LNCAP (cell line): ENCODE measurements around the gene JADE2.

Source experiments
- TF ChIP-seq, protein P1 (sequence below): fragments of 450-650 bp; IDR thresholded peaks from 2 replicates; pipeline ENCODE4 v1.5.1; 2017; ENCODE audit warnings: mild to moderate bottlenecking

Gene JADE2

DNA sequence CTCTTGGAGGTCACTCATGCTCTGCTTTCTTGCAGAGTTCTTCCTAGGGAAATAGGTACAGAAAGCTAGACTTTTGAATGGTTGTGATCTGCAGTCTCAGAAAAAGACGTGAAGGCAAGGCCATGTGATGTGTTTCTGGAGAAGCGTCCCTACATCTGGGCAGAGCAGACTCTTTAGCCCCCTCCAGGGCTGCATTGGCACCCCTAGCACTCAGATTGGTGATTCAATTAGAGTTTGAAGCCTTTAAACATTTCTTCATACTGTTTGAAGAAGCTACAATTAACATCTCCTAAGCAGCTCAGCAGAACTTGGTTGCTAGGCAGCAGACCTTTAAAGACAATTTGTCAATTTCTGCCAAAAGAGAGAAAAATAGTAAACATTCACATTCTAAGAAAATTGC, 21.6 kb downstream of the JADE2 start:
- TF ChIP-seq, protein P1, sequence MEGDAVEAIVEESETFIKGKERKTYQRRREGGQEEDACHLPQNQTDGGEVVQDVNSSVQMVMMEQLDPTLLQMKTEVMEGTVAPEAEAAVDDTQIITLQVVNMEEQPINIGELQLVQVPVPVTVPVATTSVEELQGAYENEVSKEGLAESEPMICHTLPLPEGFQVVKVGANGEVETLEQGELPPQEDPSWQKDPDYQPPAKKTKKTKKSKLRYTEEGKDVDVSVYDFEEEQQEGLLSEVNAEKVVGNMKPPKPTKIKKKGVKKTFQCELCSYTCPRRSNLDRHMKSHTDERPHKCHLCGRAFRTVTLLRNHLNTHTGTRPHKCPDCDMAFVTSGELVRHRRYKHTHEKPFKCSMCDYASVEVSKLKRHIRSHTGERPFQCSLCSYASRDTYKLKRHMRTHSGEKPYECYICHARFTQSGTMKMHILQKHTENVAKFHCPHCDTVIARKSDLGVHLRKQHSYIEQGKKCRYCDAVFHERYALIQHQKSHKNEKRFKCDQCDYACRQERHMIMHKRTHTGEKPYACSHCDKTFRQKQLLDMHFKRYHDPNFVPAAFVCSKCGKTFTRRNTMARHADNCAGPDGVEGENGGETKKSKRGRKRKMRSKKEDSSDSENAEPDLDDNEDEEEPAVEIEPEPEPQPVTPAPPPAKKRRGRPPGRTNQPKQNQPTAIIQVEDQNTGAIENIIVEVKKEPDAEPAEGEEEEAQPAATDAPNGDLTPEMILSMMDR, result no peak

DNA sequence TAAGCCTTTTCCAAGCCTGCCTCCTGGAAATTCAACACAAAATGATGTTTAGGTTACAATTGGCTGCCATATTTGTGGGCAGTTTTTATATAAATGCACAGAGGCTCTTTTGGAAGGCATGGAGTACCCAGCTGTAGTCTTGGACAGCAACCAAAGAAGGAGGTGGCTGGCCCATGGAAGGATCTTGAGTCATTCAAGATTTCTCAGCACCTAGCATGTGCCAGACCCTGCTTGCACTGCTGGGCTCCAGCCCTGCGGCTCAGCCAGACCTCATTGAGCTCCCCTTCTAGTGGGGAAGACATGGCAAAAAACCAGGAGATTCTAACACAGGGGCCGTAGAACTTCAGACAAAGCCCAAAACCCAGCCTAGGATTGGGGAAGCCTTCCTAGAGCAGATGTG, 22.1 kb downstream of the JADE2 start:
- TF ChIP-seq, protein P1, result no peak

DNA sequence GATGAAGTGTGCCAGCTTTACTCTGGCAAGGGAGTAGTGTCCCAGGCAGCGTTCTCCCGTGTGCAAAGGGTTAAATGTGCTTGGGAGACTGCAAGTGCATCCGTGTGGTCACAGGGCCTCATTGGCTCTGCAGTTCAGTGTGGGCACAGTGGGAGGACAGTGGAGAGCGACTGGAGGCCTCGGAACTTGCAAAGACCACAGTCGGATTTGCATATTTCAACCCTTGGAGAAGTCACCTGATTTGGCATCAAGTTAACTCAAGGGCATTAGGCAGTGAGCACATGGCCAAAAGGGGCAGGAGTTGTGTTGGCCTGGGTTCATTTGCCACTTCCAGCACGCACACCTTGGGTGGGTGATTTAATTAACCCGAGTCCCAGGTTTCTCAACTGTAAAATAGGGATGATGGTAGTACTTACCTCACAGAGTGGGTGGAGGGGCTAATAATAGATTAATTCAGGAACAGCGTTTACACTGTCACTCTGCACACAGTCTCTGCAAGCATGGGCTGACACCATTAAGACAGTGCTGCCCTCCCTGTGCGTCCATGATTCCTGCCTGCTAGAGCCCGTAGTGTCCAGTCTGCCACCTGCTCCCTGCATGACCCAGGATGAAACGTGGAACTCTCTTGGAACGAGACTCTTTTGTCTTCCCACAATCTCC, 22.7 kb downstream of the JADE2 start:
- TF ChIP-seq, protein P1, result no peak

DNA sequence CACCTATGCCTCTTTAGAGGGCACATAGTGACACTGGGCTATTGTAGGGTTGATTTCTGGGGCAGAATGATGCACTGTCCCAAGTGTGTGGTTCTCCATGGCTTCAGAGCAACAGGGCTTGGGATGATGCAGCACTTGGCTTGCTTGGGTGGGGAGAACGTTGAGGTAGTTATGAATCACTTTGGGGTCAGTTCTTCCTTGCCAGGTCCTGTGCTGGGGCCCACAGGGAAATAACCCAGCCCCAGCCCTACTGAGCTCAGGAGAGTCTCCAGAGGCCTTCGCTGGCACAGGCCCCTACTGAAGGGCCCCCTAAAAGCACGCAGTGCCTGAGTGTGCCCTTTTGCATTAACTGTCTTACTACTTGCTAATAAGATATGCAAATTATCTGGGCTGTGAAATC, 24.2 kb downstream of the JADE2 start:
- TF ChIP-seq, protein P1, result no peak

DNA sequence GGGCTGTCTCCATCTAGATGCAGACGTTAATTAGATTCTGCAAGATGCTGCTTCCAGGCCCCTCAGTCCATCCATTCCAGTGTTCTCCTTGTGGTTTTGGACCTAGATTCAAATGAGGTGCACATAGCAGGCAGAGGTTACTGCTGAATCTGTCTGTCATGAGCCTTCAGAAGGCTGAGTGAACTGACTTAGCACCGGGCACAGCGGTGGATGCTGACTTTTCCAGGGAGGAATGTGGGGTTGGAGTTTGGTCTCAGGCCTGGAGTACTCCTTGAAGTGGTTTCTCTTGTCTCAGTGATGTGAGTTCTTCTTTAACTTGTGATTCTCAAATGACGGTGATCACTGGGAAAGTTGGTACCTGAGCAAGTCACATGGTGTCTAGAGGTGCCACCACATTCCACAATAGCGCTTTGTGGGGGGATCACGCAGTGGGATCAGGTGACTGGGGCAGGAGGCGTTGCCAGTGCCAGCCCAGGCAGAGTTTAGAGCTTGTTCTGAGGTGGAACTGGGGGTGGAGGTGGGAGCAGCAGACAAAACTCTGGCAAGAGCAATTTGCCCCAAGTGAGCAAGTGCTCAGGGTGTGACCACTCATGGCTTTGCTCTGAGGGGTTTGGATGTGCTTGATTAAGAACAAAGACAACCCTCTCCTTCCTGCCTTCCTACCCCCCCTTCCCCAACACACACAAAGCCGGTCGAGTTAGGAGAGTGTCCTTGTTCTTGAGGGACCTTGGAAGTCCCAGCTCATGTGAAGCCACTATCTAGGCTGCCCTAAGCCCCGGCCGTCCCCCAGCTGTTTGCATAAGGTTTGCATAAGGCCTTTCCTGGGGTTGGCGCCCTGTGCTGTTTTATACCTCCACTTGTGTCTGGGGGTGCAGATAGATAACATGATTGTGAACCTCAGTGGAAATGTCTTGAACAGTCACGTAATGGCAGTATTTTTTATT, 25.1 kb downstream of the JADE2 start:
- TF ChIP-seq, protein P1, result no peak

DNA sequence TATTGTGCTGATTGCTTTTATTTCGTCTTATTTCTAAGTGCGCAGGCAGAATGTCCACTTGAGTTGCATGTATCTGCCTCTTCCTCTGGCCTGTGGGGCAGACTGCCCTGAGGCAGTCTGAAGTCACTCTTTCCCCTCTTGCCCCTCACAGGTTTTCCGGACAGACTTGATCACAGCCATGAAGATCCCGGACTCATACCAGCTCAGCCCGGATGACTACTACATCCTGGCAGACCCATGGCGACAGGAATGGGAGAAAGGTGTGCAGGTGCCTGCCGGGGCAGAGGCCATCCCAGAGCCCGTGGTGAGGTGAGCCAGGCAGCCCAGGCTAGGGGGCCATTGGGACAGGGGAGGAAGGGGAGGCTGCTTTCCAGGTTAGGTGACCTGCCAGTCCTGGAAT, 26.4 kb downstream of the JADE2 start:
- TF ChIP-seq, protein P1, result no peak

DNA sequence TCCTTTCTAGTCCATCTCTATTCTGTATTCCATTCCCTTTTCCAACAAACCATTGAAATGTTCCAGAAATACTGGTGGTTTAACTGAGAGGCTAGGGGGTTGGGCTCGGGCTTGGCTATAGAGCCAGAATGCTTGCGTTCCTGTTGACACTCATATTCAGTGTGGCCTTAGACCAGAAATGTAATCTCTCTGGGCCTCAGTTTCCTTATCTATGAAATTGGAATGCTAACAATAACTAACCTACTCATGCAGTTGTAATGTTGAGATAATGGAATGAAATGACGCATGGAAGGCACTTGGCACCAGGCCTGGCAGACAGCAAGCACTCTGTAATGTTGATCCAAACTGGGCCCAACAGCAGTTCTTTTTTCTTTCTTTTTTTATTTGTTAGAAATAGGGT, 26.8 kb downstream of the JADE2 start:
- TF ChIP-seq, protein P1, result no peak
